SK-N-DZ (cell line): Measurements from ENCODE around the gene SPTBN5.

ENCODE experiments used
- DNase-seq: peaks from one replicate; pipeline ENCODE4 v3.0.0-alpha.2; 2015; ENCODE audit warnings: low spot score

The SPTBN5 gene

GRCh38 chr15:41866872-41867579 is 26.8 kb downstream of the SPTBN5 start:
- DNase-seq, result no peak

GRCh38 chr15:41866263-41866703 is 27.6 kb downstream of the SPTBN5 start:
- peak; percentile 63 for DNase-seq

GRCh38 chr15:41865490-41866055 is 28.3 kb downstream of the SPTBN5 start:
- no peak for DNase-seq

GRCh38 chr15:41862515-41863116 is 31.2 kb downstream of the SPTBN5 start:
- DNase-seq, result no peak

GRCh38 chr15:41861736-41862356 is 32.0 kb downstream of the SPTBN5 start:
- DNase-seq, result no peak

GRCh38 chr15:41860049-41860828 is 33.6 kb downstream of the SPTBN5 start:
- no peak for DNase-seq

- no peak for DNase-seq
These were observed 35.1 kb downstream of the SPTBN5 start for GRCh38 chr15:41858756-41859155.

- no peak for DNase-seq
These were observed 36.5 kb downstream of the SPTBN5 start for GRCh38 chr15:41857316-41857715.

- no peak for DNase-seq
These were observed 37.1 kb downstream of the SPTBN5 start for GRCh38 chr15:41856716-41857115.

- DNase-seq, result no peak
These were observed 37.6 kb downstream of the SPTBN5 start for GRCh38 chr15:41856262-41856661.

- DNase-seq, result peak; percentile 47
These were observed 38.4 kb downstream of the SPTBN5 start for GRCh38 chr15:41855261-41855961.

GRCh38 chr15:41854443-41854842 is 39.4 kb downstream of the SPTBN5 start:
- no peak for DNase-seq

- DNase-seq, result no peak
These were observed 40.0 kb downstream of the SPTBN5 start for GRCh38 chr15:41853831-41854230.

GRCh38 chr15:41852736-41853590 is 40.9 kb downstream of the SPTBN5 start:
- no peak for DNase-seq

GRCh38 chr15:41851755-41852370 is 42.0 kb downstream of the SPTBN5 start:
- DNase-seq, result no peak

- no peak for DNase-seq
These were observed 42.7 kb downstream of the SPTBN5 start for GRCh38 chr15:41851167-41851523.

GRCh38 chr15:41850482-41851166 is 43.2 kb downstream of the SPTBN5 start:
- no peak for DNase-seq

GRCh38 chr15:41849861-41850260 is 44.0 kb downstream of the SPTBN5 start:
- no peak for DNase-seq

- no peak for DNase-seq
These were observed 44.6 kb downstream of the SPTBN5 start for GRCh38 chr15:41849204-41849603.
